Urothelium cell line (cell line): ENCODE data around the gene PKMYT1.

Source experiments
- DNase-seq: peaks from one replicate; pipeline ENCODE4 v3.0.0; 2011; ENCODE audit warnings: low spot score, mixed read lengths
- FAIRE-seq: peaks from 2 replicates; lab custom pipeline; 2011; peaks lifted over from hg19 to GRCh38; lab: Jason Lieb, UNC

Gene PKMYT1

DNA sequence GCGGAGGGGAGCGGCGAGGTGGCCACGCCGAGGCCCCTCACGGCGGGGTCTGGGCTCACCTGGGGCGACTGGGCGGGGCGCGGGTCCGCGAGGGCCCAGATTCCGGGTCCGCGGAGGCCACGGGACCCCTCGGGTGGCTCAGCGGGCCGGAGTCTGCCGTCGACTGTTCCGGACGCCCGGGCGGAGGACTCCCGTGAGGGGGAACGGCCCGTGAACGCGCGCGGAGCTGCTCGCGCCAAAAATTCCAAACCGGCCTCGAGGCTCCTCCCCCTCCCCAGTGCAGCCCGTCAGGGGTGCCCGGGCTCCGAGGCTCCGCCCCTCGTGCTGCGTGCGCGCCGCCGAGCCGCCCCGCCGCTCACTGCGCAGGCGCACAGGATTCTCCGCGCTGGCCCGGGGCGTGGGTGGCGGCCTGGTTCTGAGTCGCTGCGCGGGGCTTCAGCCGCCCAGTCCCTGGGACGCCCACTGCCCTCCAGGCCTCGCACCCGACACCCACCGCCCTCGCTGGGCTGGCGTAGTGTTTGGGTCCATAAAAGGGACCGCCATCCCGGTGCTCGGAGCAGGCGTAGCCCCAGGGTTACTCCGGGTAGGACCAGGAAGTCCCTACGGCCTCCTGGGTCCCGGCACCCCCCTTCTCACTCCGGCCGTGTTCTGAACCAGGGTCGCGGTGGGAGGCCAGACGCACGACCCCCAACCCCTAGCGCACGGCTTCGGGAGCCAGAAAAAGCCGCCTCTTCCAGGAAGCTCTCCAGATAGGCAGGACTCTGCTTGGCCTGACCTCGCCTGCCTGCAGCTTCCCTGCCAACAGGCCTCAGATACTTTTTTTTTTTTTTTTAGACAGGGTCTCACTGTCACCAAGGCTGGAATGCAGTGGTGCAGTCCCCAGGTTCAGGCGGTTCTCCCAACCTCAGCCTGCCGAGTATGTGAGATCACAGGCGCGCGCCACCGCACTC is at the start of gene PKMYT1:
TSS of gene PKMYT1 (minus strand) at position 220 of the 950 bp plus-strand sequence. CDS start 789 bp downstream, outside the sequence.
- peak; percentile 56 for FAIRE-seq
- DNase-seq = peak; percentile 100

DNA sequence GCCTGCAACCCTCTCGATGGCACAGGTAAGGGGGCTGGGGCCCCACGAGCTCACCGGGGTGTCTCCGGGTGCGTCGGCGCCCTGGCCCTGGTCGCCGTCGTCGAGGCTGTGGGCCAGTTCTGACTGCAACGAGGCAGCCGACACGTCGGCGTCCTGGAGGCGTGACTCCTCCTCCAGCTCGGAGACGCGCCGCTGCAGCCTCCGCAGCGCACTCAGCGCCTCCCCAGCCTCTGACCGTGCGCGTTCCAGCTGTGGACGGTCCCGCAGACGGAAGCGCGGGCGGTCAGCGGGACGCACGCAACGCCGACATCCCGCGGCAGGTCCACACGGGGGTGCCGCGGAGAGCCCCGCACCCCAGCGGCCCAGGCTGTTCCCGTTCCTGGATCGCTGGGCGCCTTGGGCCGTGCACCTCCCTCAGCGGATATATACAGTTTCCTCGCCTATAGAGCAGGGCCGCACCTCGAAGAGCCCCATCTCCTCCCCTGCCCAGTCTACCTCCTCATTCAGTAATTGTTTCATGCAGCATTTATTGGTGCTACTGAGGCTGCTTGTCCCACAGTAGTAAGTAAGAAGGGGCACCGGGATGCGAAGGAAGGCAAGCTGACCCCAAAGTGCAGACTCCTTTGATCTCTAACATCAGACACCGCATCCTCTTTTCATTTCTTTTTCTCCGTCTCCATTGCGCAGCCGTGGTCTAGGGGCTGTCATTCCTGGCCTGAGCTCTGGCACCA is 49.4 kb upstream of the PKMYT1 start:
- DNase-seq (no peak), FAIRE-seq (no peak)

DNA sequence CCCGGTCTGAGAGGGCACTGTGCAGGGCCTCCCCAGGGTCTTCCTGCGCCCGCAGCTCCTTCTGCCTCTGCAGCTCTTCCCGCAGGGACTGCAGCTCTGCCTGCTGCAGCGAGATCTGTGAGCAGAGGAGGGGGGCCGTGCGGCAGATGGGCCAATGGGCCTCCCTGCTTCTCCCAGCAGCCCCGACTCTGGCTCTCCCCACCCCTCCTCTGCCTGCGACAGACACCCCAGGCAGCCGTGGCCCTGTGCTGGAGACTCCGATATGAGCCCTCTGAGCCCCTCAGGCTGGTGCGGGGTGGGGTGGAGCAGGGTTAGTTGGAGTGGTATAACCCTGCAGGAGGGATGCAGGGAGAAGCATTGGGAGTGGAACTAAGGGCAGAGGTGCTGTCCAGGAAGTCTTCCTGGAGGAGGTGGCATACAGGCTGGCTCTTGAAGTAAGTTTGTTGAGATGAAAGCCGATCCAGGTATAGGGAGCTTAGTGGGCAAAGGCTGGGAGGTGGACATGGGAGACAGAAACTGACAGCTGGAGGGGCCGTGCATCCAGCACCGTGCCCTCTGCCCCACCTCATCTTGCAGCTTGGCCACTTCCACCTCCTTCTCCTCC is 48.6 kb upstream of the PKMYT1 start:
- DNase-seq = no peak
- no peak for FAIRE-seq

DNA sequence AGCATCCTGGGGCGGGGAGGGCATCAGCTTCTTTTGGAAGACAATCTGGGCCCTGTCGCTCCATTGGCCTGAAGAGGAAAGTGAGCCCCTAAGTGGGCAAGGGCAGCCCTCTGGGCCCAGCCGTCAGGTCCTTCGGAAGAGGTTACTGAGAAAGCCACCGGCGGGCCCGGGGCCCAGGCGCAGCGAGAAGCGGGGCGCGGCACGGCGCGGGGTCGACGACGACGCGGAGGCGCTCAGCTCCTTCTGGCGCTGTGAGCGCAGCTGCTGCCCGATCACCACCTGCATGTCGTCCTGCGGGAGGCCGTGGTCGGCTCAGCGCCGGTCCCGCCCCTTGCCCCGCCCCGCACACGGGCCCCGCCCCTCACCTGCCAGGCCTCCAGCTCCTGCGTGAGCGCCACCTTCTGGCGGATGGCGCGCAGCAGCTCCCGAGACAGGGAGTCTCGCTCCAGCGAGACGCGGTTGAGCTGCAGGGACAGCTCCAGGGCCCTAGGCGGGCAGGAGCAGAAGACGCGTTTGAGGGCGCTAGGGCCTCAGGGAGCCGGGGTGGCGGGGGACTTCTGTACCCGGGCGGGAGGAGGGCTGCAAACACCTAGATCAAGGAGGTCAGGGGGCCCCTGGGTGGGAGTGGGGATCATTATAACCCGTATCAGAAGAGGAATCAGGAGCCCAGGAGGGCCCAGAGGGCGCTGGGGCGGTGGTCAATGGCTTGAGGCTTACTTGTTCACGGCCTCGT is 47.9 kb upstream of the PKMYT1 start:
- FAIRE-seq (no peak), DNase-seq (peak; percentile 86)

DNA sequence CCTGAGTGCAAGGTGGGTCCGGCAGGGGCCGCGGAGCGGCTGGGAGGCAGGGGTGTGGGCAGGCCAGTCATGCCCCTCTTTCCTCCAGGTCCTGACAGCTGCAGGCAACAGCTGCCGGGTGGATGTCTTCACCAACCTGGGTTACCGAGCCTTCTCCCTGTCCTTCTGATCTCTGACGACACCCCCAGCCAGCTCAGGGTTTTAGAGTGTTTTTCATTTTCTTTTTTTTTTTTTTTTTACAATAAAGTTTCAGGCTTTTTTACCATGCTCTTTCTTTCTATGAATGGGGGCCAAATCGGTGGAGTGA is 47.2 kb upstream of the PKMYT1 start:
- no peak for DNase-seq
- no peak for FAIRE-seq

DNA sequence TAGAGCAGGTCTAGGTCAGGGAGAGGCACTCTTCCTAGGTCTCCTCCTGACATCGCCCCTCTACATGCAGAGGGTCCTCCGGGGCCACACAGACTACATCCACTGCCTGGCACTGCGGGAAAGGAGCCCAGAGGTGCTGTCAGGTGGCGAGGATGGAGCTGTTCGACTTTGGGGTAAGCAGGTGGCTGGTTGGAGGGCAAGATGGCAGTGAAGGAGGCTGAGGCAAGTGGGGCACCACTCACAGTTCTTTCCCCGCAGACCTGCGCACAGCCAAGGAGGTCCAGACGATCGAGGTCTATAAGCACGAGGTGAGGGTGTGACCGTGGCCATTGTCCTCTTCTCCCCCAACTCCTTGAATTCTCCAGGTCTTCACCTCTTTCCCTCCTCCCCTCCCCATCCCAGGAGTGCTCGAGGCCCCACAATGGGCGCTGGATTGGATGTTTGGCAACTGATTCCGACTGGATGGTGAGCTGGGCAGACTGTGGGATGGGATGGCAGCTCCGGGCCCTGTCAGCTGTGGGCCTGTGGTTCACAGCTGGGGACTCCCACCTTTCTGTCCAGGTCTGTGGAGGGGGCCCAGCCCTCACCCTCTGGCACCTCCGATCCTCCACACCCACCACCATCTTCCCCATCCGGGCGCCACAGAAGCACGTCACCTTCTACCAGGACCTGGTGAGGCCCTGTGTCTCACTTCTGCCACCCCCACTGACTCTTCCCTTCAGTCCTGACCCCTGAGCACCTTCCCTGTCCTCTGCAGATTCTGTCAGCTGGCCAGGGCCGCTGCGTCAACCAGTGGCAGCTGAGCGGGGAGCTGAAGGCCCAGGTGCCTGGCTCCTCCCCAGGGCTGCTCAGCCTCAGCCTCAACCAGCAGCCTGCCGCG is 46.6 kb upstream of the PKMYT1 start:
- DNase-seq (no peak), FAIRE-seq (no peak)

DNA sequence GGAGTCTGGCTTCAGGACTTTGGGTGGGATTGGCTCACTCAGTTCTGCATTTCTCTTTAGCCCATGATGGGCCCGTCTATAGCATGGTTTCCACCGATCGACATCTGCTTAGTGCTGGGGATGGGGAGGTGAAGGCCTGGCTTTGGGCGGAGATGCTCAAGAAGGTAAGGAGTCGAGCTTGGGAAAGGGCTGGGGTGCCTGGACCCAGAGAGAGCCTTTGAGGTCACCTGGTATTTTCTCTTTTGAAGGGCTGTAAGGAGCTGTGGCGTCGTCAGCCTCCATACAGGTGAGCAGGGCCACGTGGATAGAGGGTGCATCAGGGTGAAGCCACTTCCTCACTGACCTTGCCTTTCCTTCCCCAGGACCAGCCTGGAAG is 45.7 kb upstream of the PKMYT1 start:
- DNase-seq (no peak), FAIRE-seq (no peak)

DNA sequence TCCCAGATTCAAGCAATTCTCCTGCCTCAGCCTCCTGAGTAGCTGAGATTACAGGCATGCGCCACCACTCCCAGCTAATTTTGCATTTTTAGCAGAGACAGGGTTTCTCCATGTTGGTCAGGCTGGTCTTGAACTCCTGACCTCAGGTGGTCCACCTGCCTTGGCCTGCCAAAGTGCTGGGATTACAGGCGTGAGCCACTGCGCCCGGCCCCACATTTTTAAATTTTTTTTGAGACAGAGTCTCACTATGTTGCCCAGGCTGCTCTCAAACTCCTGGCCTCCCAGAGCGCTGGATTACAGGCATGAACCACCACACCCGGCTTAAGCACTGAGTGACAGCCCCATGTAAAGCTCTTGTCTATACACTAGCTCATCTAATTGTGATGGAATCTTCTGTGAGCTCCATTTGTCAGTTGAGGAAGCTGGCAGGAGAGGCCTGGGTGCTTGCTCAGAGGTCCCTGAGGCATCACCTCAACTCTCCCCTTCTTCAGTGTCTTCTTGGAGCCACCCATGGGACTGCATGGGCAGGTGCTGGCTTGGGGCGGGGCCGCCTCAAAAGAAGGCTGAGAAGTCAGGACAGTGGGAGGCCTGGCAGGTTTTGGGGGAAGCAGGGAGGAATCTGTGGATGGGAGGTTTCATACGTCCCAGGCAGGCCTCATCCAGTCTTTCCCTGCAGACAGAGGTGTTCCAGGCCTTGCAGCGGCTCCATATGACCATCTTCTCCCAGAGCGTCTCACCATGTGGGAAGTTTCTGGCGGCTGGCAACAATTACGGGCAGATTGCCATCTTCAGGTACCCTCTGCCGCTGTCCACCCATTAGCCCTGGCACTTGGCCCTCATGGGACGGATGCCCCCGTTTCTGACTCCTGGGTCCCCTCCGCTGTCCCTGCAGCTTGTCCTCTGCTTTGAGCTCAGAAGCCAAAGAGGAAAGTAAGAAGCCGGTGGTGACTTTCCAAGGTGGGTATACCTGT is 45.1 kb upstream of the PKMYT1 start:
- no peak for DNase-seq
- no peak for FAIRE-seq

DNA sequence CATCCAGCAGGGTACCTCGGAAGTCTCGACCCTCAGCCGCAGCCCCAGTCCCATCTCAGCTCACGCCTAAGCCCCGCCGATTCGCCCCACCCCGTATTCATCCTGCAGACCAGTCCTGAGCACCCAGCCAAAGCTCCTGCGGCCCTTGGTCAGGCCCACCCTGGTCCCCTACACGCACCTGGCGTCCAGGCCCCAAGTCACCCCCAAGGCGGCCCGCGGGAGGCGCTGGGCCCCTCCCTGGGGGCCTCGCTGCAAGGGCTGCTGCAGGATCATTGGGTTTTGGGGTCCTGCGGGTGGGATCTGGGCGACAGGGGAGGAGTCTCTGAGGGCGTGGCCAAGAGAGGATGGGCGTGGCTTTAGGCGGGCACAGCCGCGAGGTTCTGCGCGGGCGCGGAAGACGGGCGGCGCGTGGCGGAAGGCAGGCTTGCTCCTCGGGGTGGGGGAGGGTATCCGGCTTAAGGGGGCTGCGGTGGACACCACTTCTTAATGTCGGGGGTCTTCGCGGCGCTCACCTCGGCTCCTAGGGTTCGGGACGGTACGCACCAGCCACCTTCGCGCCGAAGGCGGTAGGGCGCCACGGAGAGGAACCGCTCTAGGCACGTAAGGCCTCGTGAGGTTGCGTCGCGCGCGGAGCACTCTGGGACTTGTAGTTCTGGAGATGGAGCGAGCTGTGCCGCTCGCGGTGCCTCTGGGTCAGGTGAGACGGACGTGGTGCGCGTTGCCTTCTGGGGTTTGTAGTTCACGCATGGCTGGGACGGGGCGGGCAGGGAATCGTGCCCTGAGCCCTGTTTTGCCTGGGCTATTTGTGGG is 43.6 kb upstream of the PKMYT1 start, which contains the start of the genes HCFC1R1 and THOC6:
TSS of gene HCFC1R1 (minus strand) at position 274 of the 810 bp plus-strand sequence. CDS start at position 273, 1 bp downstream.
TSS of gene THOC6 (plus strand) at position 367 of the 810 bp plus-strand sequence. CDS start at position 659, 292 bp downstream.
- FAIRE-seq (peak; percentile 99), DNase-seq (peak; percentile 93)

DNA sequence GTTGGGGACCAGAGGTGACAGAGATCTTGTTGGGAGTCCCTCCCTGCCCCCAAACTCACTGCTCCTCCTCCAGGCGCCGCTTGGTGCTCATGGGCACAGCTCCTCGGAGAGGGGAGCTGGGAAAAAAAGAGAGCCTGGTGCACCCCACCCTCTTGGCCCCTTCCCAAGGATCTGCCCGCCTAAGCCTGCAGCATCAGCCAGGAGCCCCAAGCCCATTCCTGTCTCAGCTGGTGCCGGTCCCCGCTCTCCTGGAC is 43.1 kb upstream of the PKMYT1 start:
- FAIRE-seq (no peak), DNase-seq (peak; percentile 61)

DNA sequence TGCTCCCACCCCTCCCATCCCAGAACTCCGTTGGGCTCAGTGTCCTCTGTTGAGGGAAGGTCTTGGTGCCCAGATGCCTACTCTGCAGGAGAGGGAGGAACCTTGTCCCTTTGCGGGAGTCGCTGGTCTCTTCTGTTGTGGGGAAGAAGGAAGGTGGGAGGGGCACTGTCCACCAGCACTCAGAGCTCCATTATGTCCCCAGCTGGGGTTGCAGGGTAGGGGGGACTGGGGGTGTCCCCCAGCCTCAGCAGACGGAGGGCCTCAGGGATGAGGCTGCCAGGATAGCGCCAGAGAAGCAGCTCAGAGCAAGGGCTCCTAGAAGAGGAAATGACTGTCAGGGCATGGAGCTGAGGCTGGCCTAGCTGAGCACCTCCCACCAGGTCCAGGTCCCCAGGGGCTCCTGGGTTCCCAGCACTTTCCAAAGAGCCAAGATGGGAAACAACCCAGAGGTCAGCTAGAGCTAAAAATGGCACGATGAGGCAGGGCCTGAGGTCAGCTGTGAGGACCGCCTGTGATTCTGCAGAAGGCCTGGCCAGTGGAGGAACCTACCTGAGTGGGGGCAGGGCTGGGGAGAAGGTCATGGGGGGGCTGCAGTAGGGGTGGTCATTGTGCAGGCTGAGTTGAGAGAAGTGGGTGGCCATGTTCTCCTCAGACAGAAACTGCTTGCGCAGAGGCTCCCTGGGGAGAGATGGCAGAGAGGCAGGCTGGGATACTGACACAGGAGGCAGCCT is 42.6 kb upstream of the PKMYT1 start:
- no peak for DNase-seq
- no peak for FAIRE-seq

DNA sequence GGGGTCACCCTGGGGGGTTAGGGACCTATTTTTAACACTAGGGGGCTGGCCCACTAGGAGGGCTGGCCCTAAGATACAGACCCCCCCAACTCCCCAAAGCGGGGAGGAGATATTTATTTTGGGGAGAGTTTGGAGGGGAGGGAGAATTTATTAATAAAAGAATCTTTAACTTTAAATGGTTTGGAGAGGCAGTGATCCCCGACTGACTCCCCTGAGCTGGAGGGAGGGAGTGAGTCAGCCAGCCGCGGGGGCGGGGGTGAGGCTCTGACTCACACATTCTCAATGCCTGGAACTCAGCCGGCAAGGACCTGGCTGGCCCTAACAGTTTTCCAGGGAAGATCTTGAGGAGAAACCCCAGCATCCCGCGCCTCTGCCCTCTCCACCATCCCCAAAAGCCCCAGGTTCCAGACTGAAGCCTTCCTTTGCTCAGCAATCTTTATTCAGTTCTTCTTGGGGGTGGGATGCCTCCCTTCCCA is 42.0 kb upstream of the PKMYT1 start:
- DNase-seq = peak; percentile 83

DNA sequence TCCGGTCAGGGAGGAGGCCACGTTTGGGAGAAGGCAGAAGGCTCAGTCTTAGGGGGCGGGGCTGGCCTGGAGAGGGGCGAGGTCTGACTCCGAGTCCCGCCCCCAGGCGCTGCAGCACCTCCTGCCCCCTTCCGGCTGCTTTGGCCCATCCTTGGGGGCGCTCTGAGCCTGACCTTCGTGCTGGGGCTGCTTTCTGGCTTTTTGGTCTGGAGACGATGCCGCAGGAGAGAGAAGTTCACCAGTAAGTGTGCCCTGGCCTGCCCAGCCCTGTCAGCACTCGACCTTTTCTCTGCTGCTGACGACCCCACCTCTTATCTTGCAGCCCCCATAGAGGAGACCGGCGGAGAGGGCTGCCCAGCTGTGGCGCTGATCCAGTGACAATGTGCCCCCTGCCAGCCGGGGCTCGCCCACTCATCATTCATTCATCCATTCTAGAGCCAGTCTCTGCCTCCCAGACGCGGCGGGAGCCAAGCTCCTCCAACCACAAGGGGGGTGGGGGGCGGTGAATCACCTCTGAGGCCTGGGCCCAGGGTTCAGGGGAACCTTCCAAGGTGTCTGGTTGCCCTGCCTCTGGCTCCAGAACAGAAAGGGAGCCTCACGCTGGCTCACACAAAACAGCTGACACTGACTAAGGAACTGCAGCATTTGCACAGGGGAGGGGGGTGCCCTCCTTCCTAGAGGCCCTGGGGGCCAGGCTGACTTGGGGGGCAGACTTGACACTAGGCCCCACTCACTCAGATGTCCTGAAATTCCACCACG is 41.4 kb upstream of the PKMYT1 start:
- peak; percentile 85 for DNase-seq
- FAIRE-seq = peak; percentile 79

More for the DNA sequence above, 42.0 kb upstream of the PKMYT1 start:
- FAIRE-seq = peak; percentile 32

DNA sequence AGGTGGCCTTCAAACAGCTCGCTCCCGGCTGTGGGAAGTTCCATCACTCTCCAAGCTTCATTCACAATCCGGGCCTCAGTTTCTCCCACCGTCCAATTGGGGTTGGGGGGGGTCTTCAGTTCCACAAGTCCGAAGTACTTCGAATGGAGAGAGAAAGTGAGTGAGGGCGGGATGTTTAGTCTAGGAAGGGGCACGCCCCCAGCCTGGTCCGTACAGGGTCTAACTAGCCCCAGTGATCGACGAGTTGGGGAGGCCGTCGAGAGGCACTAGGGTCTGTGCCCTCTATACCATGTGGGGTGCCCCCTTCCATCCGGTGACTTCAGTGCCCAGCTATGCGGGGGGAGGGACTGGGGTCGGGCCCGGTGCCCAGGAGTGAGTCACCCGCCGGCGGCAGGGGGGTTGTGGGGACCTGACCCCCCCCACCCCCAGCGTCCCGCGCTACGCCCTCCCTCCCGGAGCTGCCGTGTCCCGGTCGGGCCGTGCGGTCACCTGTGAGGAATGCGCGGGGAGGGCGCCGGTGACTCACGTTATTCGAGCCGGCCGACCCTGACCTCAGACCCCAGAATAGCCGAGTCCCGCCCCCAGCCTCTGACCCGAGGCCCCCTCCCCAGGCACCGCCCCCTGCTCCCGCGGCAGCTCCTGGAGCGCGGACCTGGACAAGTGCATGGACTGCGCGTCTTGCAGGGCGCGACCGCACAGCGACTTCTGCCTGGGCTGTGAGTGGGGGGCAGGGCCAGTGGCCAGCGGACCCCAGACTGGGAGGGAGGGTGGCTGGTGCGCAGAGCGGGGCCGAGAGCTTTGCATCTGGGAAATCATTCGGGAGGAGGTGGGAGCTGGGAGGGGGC is 40.6 kb upstream of the PKMYT1 start:
- FAIRE-seq (peak; percentile 97), DNase-seq (peak; percentile 92)

DNA sequence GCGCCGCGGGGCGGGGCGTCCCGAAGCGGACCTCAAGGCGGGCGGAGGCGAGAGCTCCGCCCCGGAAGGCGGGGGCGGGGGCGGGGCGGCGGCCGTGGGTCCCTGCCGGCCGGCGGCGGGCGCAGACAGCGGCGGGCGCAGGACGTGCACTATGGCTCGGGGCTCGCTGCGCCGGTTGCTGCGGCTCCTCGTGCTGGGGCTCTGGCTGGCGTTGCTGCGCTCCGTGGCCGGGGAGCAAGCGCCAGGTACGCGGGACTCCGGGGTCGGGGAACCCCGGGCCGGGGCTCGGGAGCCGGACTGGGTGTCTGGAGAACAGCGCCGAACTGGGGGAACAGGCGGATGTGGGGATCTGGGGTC is 40.0 kb upstream of the PKMYT1 start, which contains the start of gene TNFRSF12A:
TSS of gene TNFRSF12A (plus strand) at position 122 of the 357 bp plus-strand sequence. CDS start at position 152, 30 bp downstream.
- FAIRE-seq = peak; percentile 32
- DNase-seq = peak; percentile 90
